Stimulated activated CD8-positive, alpha-beta memory T cell treated with anti-CD3 and anti-CD28 coated beads, Interleukin-7, amount 100 ng/mL, for 24 hours (primary cell): Measurements from ENCODE around the gene MAG.

Source experiments
- DNase-seq: peaks from one replicate; pipeline ENCODE4 v3.0.0-alpha.2; 2020; ENCODE audit warnings: low read depth

The MAG gene

DNA sequence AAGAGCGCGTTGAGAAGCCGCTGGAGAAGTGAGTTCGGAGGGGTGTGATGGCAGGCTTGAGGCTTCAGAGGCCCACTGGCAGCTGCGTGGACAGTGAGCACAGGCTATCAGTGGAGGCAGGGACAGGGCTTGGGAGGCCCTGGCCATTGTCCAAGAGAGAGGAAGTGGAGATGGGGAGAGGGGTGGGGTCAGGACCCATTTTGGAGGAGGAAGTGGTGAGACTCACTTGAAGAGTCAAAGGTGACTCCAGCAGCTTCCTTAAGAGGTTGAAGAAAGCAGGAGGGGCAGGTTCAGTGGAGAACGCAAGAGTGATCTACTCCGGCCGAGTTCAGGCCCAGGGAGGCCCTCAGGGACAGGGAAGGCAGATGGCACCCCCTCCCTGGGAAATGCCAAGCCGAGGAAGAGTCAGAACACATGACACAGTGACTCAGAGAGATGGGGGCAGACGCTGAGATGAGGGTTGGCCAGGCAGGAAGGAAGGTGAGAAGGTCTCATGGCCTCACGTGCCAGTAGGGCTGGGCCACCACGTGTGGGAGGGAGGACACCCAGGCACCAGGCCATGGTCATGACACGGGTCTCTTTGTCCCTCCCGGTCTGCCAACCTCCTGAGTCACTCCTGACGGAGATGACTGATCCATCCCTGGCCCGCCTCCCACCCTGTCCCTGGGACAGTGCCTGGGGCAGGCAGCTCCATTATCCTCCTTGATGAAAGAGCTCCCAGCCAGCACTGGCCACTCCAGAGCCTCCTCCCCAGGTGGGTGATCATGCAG, 26.9 kb downstream of the MAG start:
- no peak for DNase-seq

- DNase-seq: no peak
Observed at GRCh38 chr19:35320065-35320713, 28.2 kb downstream of the MAG start.

DNA sequence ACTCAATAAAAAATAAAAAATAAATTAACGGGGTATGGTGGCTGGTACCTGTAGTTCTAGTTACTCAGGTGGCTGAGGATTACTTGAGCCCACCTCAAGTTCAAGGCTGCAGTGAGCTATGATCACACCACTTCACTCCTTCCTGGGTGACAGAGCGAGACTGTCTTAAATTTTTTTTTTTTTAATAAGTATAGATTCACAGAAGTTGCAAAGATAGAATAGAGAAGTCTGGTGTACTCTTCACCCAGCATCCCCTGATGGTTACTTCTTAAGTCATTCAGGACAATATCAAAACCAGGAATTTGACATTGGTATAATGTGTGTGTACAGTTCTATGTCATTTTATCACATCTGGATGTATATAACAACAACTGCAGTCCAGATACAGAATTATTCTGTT, 29.3 kb downstream of the MAG start:
- DNase-seq: no peak

- no peak for DNase-seq
Observed at GRCh38 chr19:35322014-35322413, 30.1 kb downstream of the MAG start.

GRCh38 chr19:35327642-35328041, 35.7 kb downstream of the MAG start:
- no peak for DNase-seq

- DNase-seq: no peak
Observed at GRCh38 chr19:35328851-35329285, 36.9 kb downstream of the MAG start, which contains the start of gene CD22. CD22 (plus strand) TSS chr19:35329187; CDS start chr19:35332041, 2,854 bp downstream.

DNA sequence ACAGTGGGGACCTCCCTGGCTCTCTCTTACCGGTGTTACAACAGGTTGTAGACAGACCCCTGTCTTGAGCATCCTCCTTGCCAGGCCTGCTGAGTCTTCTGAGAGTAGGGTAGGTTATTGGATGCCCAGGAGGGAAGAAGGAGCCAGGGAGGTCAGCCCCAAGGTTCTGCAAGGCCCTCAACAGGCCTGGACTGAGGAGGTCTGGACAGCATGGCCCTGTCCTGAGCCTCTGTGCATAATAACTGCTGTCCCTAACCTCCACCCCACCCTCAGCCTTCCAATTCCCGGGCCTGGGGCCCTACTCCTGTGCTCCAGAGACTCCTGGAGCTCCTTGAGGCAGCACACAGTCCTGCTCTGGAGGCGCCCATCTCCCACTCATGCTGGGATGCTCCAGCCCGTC, 37.4 kb downstream of the MAG start:
- DNase-seq: no peak

DNA sequence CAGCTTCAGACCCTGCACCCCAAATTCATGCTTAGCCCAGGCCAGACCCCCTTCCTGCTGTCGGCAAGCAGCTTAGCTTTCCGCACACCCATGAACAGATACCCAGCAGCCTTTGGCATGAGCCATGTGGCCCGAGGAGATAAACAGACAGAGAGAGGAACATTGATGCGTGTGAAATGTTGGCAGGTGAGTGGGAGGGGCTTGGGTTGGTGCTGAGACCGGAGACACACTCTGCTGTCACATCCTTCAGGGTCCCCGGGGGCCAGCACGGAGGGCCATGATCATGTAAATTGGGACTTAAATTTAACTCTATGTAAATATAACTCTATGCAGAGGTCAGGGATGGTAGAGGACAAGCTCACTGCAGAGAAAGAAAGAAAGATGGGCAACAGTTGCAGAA, 38.5 kb downstream of the MAG start:
- DNase-seq: no peak

GRCh38 chr19:35331551-35332214, 39.7 kb downstream of the MAG start:
- DNase-seq: no peak

DNA sequence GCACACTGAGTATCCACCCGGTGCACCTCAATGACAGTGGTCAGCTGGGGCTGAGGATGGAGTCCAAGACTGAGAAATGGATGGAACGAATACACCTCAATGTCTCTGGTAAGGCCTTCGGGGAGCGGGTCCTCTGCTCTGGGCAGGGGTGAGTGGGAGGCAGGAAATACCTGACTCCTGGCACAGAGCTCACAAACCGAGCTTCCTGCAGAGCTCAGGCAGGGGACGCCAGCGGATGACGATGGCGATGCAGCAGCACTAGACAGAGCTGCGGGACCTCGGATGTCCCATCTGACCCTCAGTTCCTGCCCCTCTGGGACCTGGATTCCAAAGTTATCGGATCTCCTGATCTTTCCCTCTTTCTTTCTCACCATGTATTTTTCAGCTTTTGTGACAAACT, 40.9 kb downstream of the MAG start:
- DNase-seq: no peak

DNA sequence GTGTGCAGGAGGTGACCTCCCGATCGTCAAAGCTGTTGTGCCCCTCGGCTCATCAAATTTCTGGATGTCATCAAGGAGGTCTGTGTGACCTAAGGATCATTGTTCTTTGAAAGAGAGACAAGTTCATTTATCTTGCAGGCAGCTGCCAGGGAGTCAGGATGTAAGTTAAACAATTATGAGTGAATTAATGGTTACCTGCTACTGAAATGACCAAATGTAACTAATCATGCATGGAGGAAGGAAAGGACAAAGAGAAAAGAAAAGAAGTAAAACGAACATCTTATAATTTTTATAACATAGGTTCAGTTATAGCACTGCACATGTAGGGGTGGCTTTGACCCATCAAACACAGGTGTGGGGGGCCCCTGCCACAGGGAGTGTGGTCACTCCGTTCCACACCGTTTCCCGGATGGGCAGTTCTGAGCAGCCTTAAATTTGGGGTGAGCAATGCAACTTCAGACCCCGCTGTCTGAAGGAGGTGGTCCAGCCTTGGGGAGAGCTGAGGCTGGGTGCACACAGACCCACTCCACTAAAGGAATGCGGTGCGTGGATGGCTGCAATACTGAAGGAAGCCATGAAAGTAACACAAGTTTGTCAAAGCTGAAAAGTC, 42.3 kb downstream of the MAG start:
- DNase-seq: no peak

GRCh38 chr19:35336166-35336955, 44.4 kb downstream of the MAG start:
- no peak for DNase-seq

GRCh38 chr19:35337097-35337983, 45.4 kb downstream of the MAG start:
- DNase-seq: no peak

DNA sequence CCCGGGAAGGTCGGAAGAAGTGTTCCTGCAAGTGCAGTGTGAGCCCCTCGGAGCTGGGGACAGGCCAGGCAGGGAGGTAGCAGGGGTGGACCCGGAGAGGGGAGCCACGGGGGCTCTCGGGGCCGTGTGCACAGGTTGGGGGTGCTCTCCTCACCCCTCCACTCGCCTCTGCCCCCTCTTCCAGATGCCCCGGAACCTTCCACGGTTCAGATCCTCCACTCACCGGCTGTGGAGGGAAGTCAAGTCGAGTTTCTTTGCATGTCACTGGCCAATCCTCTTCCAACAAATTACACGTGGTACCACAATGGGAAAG, 46.0 kb downstream of the MAG start:
- DNase-seq: no peak

GRCh38 chr19:35340431-35340830, 48.5 kb downstream of the MAG start:
- DNase-seq: no peak

DNA sequence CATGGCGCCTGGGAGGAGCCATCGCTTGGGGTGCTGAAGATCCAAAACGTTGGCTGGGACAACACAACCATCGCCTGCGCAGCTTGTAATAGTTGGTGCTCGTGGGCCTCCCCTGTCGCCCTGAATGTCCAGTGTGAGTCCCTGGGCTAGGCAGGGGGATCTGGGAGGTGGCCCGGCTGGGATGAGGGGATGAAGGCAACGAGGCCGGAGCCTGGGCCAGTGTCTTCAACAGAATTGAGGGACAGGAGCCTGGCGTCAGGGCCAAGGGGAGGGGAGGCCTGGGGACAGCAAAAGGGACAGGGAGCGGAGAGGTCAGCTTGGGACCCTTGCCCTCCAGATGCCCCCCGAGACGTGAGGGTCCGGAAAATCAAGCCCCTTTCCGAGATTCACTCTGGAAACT, 49.0 kb downstream of the MAG start:
- no peak for DNase-seq

GRCh38 chr19:35341565-35342225, 49.7 kb downstream of the MAG start:
- DNase-seq: no peak

DNA sequence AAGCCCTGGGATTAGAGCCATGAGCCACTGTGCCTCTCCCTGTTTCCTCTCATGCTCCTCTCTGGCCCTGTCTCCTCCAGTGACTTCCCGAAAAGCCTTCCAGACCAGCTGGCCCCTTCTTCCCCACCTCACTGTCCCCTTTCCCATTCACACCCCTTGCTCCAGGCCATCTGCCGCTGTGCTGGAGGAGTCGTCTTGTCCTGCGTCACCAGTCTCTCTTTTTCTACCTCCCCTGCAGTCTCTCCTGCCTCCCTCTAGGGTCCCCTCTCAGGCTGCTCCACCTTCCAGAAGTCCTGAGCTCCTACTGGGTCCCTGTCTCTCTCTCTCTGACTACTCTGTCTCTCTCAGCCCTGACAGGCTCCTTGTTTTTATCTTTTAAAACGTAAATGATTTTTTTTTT, 50.5 kb downstream of the MAG start:
- DNase-seq: no peak

- no peak for DNase-seq
Observed at GRCh38 chr19:35344511-35345031, 52.6 kb downstream of the MAG start.

GRCh38 chr19:35345671-35346111, 53.7 kb downstream of the MAG start:
- DNase-seq: no peak
